ENCODE data around the gene MLLT1.

DNA sequence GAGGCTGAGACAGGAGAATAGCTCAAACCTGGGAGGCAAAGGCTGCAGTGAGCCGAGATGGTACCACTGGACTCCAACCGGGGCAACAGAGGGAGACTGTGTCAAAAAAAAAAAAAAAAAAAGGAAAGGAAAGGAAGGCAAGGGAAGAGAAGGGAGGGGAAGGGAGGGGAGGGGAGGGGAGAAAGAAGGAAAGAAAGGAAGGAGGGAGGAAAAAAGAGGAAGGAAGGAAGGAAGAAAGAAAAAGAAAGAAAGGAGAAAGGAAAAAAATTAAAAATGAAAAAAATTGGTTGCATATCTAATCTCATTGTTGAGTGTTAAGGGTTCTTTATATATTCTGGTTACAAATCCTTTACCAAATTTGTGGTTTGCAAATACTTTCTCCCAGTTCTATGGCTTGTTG lies 98.7 kb downstream of the MLLT1 start:
- TF ChIP-seq, protein P1, sequence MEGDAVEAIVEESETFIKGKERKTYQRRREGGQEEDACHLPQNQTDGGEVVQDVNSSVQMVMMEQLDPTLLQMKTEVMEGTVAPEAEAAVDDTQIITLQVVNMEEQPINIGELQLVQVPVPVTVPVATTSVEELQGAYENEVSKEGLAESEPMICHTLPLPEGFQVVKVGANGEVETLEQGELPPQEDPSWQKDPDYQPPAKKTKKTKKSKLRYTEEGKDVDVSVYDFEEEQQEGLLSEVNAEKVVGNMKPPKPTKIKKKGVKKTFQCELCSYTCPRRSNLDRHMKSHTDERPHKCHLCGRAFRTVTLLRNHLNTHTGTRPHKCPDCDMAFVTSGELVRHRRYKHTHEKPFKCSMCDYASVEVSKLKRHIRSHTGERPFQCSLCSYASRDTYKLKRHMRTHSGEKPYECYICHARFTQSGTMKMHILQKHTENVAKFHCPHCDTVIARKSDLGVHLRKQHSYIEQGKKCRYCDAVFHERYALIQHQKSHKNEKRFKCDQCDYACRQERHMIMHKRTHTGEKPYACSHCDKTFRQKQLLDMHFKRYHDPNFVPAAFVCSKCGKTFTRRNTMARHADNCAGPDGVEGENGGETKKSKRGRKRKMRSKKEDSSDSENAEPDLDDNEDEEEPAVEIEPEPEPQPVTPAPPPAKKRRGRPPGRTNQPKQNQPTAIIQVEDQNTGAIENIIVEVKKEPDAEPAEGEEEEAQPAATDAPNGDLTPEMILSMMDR (conservative IDR thresholded peaks at IDR 0.05; ENCODE audit: low read length), result no peak
- no peak for TF ChIP-seq EZH2phosphoT487 (IDR thresholded peaks at IDR 0.05; ENCODE audit: borderline replicate concordance, low read depth, low read length)

Measured in OCI-LY7 (cell line).